Coronary artery (tissue), 2 donors: ENCODE data around the gene HSPA5.
"Not testable (repeated sequence)": the region's sequence is repeated elsewhere in the genome, so short reads cannot be mapped to it uniquely, and the experiment has no call there.

ENCODE experiments used
- DNase-seq: peaks from one replicate; pipeline ENCODE4 v3.0.0-alpha.2; 2017; ENCODE audit warnings: low spot score
- H3K27ac ChIP-seq, 2 donors: fragments of 200-600 bp; sonication (generic); one replicate each; pipeline ENCODE4 v1.5.1; 2016 to 2019
- H3K4me3 ChIP-seq: fragments of 200-600 bp; sonication (generic); 2 replicates; pipeline ENCODE4 v1.5.1; 2016; ENCODE audit warnings: mild to moderate bottlenecking, moderate library complexity
- CTCF ChIP-seq: fragments of 200-600 bp; sonication (generic); IDR thresholded peaks from one replicate; pipeline ENCODE4 v1.5.1; 2019; ENCODE audit warnings: antibody characterized with exemption

Gene HSPA5

GRCh38 chr9:125241000-125241862 lies at the start of gene HSPA5:
Gene HSPA5 (minus strand): TSS chr9:125241343. CDS start chr9:125241126, 217 bp downstream.
- peak within 1 kb of the TSS; percentile 90 for H3K4me3 ChIP-seq
- peak within 1 kb of the TSS; percentile 94 to 98 for H3K27ac ChIP-seq
- TF ChIP-seq CTCF = no peak
- DNase-seq = peak; percentile 100

GRCh38 chr9:125286935-125287433 lies 45.8 kb upstream of the HSPA5 start:
- DNase-seq, H3K4me3 ChIP-seq, H3K27ac ChIP-seq: not testable (repeated sequence)

GRCh38 chr9:125284855-125285254 lies 43.7 kb upstream of the HSPA5 start:
- Histone ChIP-seq H3K27ac (no peak overlapping the region), H3K4me3 (no peak overlapping the region)
- TF ChIP-seq CTCF = no peak
- DNase-seq = no peak

- no peak for TF ChIP-seq CTCF
- H3K4me3 ChIP-seq = no peak overlapping the region
- H3K27ac ChIP-seq = no peak overlapping the region
- DNase-seq = no peak
Observed at GRCh38 chr9:125280945-125281344, 39.8 kb upstream of the HSPA5 start.

DNA sequence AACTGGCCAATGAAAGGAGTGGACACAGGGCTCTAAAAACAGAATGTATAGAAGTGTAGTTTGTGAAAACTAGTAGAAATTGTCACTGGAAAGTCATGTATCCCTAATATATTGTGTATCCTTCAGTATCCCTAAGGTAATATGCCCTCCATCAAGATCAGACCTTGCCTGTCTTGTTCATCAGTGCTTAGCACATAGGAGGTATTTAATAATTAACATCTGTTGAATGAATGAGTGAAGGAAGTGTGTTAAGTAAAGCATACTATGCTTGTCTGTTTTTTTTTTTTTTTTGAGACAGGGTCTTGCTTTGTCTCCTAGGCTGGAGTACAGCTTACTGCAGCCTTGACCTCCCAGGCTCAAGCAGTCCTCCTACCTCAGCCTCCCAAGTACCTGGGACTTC lies 36.3 kb upstream of the HSPA5 start:
- TF ChIP-seq CTCF = no peak
- Histone ChIP-seq H3K27ac (no peak overlapping the region), H3K4me3 (no peak overlapping the region)
- no peak for DNase-seq

DNA sequence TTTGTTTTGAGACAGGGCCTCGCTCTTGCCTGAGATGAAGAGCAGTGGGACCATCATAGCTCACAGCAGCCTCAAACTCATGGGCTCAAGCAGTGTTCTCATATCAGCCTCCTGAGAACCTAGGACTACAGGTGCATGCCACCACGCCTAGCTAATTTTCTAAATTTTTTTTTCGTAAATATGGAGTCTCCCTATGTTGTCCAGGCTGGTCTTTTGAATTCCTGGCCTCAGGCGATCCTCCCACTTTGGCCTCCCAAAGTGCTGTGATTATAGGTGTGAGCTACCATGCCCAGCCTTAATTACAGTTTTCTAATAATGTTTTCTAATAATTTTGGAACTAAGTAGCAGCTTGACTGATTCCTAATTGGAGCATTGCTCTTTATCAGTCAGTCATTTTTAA lies 35.6 kb upstream of the HSPA5 start:
- H3K27ac ChIP-seq = no peak overlapping the region
- TF ChIP-seq CTCF = no peak
- no peak for DNase-seq
- H3K4me3 ChIP-seq = no peak overlapping the region

DNA sequence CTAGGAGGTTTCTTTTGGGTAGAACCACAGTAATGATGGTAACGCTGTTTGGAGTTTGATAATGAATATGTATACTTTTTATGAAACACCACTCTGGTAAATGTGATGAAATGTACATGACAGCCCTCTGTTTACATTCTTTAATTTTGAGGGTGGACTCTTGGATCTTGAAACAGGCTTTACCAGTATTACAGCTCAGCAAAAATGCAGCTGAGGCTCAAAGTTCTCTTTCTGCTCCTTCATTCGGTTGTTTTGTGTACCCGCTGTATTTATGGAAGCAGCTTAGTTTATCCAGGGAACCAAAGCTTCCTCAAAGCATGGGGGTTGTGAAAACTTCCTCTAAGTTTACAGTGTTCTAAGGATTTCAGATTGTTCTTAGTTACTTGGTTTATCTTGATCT lies 31.6 kb upstream of the HSPA5 start:
- DNase-seq = no peak
- no peak overlapping the region for H3K4me3 ChIP-seq
- H3K27ac ChIP-seq = peak overlapping the region in 1 of 2 donors; percentile 4

More for the DNA sequence above, 31.6 kb upstream of the HSPA5 start:
- no peak for TF ChIP-seq CTCF
